ENCODE results near the gene FLNB. TPM values are rescaled to one million over a fixed set of nuclear protein-coding genes. Genes with fewer than 3 reads are reported as not detected.
A peak's percentile ranks its signal among the peaks of the same experiment; 100 is the strongest.

FLNB gene
- total and polyA plus RNA-seq, 10 of the 15 experiments (the other 5 are each of a cell fraction or from before 2014, with no cell fraction given) = 13.6 to 51.8 (median 26.4) TPM

DNA sequence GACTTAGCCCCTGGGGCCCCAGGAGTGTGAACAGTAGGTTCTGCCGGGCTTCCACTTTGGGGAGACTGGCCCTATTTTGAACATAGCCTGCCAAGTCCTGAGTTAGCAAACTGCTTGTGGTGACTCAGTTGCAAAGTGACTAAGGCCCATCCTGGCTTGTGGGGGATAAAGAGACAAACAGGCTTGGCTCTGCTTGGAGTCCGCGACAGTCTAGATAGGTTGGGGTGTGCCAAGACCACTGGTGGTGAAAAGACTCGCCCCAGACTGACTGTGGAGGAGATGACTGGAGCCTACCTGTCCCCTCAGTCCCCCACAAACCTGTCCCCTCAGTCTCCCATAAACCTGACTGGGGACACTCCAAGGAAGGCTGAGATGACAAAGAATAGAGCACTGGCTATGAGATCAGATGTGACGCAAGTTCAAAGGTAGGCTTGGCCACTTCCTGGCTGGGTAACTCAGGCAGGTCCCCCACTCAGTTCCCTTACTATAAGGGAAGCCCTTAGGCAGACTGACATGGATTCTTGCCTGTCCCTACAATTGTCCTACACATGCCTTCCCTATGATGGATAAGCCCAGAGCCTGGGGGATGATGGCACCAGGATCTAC, 198.3 kb downstream of the FLNB start:
- ChIA-PET RAD21 (ENCODE audit: unreplicated experiment) (interaction anchor here (0.9 to 8.1 kb wide), 5 partner anchors 7 to 93 kb away, joined by 3 to 285 read pairs (median 16); partner anchors contain the start of gene DNASE1L3), SMC1A (ENCODE audit: uncharacterized antibody, unreplicated experiment) (interaction anchor here (1.2 to 14.2 kb wide), 6 partner anchors 6 to 26 kb away, joined by 3 to 510 read pairs (median 10); partner anchors contain the start of gene DNASE1L3), CTCF (interaction anchor here (0.6 to 25.2 kb wide), 4 partner anchors 8 to 838 kb away, joined by 3 to 655 read pairs (median 8); partner anchors contain the start of genes DNASE1L3, HTD2 and RPP14), POLR2A (interaction anchor here (2.9 to 17.1 kb wide), 3 partner anchors 6 to 28 kb away, joined by 13 to 491 read pairs (median 491); partner anchors contain the start of gene DNASE1L3)
- BruUV-seq (replicated peaks) = no TSS peak
- Histone ChIP-seq H2AFZ (ENCODE audit: control insufficient read depth, low read depth, low read length) (peak overlapping the region; percentile 19; the same call in 1 of the 2 replicates), H3K36me3 (ENCODE audit: control insufficient read depth in 2 of 2, insufficient read depth in 2 of 2, low read length in 1 of 2) (peaks cover 0 to 1% of the 10 kb centered on the region in 2 experiments; a peak in 1 of 4 replicates), H3K4me2 (ENCODE audit: control insufficient read depth, insufficient read depth) (no peak overlapping the region), H3K27me3 (replicated peaks in 1 of 2; ENCODE audit: control insufficient read depth in 2 of 2, insufficient read depth in 2 of 2, low read length in 1 of 2) (no peaks in the 10 kb centered on the region), H3K79me2 (ENCODE audit: control insufficient read depth, insufficient read depth, low read length) (no peaks in the 10 kb centered on the region), H3K4me1 (ENCODE audit: control insufficient read depth, insufficient read depth, low read length) (peaks cover 23% of the 10 kb centered on the region), H4K20me1 (ENCODE audit: control insufficient read depth, insufficient read depth) (no peaks in the 10 kb centered on the region), H3K27ac (ENCODE audit: control insufficient read depth, insufficient read depth) (peak overlapping the region; percentile 6; the same call in 1 of the 2 replicates), H3K9me3 (replicated peaks; ENCODE audit: control insufficient read depth, insufficient read depth, low read length) (peaks cover 1% of the 10 kb centered on the region; the same call in 2 of the 3 replicates), H3K9ac (ENCODE audit: control insufficient read depth, insufficient read depth, low read length) (no peak overlapping the region), H3K4me3 (no peak overlapping the region)
- intact Hi-C loops (cut with micrococcal nuclease; ENCODE audit: unreplicated experiment) (no loop called here), in situ Hi-C loops (cut with MboI) (loop anchor here (25.0 kb wide), 1 partner anchor 1181 kb away; no protein-coding TSS in a partner anchor)
- 0 out of 2 replicates have a peak, but pooled peaks have one; percentile 23 for TF ChIP-seq IKZF1 (conservative IDR thresholded peaks at IDR 0.05)
- TF ChIP-seq, protein P1, sequence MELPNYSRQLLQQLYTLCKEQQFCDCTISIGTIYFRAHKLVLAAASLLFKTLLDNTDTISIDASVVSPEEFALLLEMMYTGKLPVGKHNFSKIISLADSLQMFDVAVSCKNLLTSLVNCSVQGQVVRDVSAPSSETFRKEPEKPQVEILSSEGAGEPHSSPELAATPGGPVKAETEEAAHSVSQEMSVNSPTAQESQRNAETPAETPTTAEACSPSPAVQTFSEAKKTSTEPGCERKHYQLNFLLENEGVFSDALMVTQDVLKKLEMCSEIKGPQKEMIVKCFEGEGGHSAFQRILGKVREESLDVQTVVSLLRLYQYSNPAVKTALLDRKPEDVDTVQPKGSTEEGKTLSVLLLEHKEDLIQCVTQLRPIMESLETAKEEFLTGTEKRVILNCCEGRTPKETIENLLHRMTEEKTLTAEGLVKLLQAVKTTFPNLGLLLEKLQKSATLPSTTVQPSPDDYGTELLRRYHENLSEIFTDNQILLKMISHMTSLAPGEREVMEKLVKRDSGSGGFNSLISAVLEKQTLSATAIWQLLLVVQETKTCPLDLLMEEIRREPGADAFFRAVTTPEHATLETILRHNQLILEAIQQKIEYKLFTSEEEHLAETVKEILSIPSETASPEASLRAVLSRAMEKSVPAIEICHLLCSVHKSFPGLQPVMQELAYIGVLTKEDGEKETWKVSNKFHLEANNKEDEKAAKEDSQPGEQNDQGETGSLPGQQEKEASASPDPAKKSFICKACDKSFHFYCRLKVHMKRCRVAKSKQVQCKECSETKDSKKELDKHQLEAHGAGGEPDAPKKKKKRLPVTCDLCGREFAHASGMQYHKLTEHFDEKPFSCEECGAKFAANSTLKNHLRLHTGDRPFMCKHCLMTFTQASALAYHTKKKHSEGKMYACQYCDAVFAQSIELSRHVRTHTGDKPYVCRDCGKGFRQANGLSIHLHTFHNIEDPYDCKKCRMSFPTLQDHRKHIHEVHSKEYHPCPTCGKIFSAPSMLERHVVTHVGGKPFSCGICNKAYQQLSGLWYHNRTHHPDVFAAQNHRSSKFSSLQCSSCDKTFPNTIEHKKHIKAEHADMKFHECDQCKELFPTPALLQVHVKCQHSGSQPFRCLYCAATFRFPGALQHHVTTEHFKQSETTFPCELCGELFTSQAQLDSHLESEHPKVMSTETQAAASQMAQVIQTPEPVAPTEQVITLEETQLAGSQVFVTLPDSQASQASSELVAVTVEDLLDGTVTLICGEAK (IDR thresholded peaks at IDR 0.05; ENCODE audit: borderline replicate concordance) = no peak
- TF ChIP-seq EED (IDR thresholded peaks at IDR 0.05; ENCODE audit: low read depth) = peak; percentile 53; the same call in 1 of the 2 replicates
- 0 out of 2 replicates have a peak, but pooled peaks have one; percentile 11 for TF ChIP-seq NR2C1 (IDR thresholded peaks at IDR 0.05)
- peak; percentile 84 for TF ChIP-seq ZNF687 (IDR thresholded peaks at IDR 0.05)
- no peak for TF ChIP-seq BACH1 (IDR thresholded peaks at IDR 0.05; ENCODE audit: borderline replicate concordance)
- TF ChIP-seq CREM (IDR thresholded peaks at IDR 0.05; ENCODE audit: low read depth) = peak; percentile 53; the same call in 1 of the 2 replicates
- TF ChIP-seq CREB1 (IDR thresholded peaks at IDR 0.05; ENCODE audit: low read depth) = peak; percentile 78
- TF ChIP-seq LARP7 (IDR thresholded peaks at IDR 0.05) = no peak
- TF ChIP-seq, protein P2, sequence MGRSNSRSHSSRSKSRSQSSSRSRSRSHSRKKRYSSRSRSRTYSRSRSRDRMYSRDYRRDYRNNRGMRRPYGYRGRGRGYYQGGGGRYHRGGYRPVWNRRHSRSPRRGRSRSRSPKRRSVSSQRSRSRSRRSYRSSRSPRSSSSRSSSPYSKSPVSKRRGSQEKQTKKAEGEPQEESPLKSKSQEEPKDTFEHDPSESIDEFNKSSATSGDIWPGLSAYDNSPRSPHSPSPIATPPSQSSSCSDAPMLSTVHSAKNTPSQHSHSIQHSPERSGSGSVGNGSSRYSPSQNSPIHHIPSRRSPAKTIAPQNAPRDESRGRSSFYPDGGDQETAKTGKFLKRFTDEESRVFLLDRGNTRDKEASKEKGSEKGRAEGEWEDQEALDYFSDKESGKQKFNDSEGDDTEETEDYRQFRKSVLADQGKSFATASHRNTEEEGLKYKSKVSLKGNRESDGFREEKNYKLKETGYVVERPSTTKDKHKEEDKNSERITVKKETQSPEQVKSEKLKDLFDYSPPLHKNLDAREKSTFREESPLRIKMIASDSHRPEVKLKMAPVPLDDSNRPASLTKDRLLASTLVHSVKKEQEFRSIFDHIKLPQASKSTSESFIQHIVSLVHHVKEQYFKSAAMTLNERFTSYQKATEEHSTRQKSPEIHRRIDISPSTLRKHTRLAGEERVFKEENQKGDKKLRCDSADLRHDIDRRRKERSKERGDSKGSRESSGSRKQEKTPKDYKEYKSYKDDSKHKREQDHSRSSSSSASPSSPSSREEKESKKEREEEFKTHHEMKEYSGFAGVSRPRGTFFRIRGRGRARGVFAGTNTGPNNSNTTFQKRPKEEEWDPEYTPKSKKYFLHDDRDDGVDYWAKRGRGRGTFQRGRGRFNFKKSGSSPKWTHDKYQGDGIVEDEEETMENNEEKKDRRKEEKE (IDR thresholded peaks at IDR 0.05) = no peak
- peak; percentile 35; the same call in 1 of the 2 replicates for TF ChIP-seq JUNB (IDR thresholded peaks at IDR 0.05)
- TF ChIP-seq IKZF2 (IDR thresholded peaks at IDR 0.05) = peak in 1 of 2 experiments; percentile 38; a peak in 1 of 4 replicates
- FAIRE-seq = no peak
- 63% methylated on average over 5 of the region's 5 CpGs for WGBS (ENCODE audit: insufficient coverage, insufficient replicate concordance, low lambda C conversion rate, missing lambda C conversion rate)
- DNase-seq (ENCODE audit: low read depth, low spot score) = no peak
- peak; percentile 58 for ATAC-seq

All from GM12878 (cell line).